Measurements from ENCODE around the gene BFSP1. TPM values are rescaled to one million over a fixed set of nuclear protein-coding genes. Genes with fewer than 3 reads are reported as not detected.

Gene BFSP1
- total RNA-seq, 1 experiment from 2014 or later: 3.9 TPM

DNA sequence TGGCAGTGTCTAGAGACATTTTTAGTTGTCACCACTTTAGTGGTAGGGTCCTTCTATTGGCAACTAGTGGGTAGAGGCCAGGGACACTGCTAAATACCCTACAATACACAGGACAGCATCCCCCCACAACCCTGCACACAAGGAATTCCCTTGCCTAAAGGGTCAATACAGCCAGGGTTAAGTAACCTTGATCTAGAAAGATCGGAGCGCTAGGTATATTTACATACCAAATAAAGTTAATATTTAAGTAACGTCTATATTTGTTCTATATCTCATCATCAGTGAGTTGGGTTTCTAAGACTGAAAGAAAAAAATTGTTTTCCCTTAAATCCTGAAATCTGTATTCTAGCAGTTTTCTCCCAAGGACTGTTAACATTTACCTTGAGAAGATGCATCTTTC is 16.1 kb downstream of the BFSP1 start:
- intact Hi-C loops (cut with micrococcal nuclease): no loop called here
- Mint-ChIP-seq H3K27me3 (ENCODE audit: insufficient read depth, unreplicated experiment) (no peaks in the 10 kb centered on the region), H3K4me3 (ENCODE audit: unreplicated experiment) (no peak overlapping the region), H3K27ac (ENCODE audit: low read depth, unreplicated experiment) (no peak overlapping the region), H3K36me3 (ENCODE audit: insufficient read depth, unreplicated experiment) (no peaks in the 10 kb centered on the region), H3K4me1 (ENCODE audit: insufficient read depth, unreplicated experiment) (no peaks in the 10 kb centered on the region), H3K9me3 (ENCODE audit: unreplicated experiment) (no peaks in the 10 kb centered on the region)
- CTCF ChIA-PET: interaction anchor here (0.6 to 3.1 kb wide), 4 partner anchors 10 to 26 kb away, joined by 3 to 22 read pairs (median 3); partner anchors contain the start of gene BFSP1
- no TSS peak for BruUV-seq (replicated peaks)
- POLR2A ChIA-PET: no interaction called here
- no peak for DNase-seq (ENCODE audit: unreplicated experiment)
- TF ChIP-seq, protein P1, sequence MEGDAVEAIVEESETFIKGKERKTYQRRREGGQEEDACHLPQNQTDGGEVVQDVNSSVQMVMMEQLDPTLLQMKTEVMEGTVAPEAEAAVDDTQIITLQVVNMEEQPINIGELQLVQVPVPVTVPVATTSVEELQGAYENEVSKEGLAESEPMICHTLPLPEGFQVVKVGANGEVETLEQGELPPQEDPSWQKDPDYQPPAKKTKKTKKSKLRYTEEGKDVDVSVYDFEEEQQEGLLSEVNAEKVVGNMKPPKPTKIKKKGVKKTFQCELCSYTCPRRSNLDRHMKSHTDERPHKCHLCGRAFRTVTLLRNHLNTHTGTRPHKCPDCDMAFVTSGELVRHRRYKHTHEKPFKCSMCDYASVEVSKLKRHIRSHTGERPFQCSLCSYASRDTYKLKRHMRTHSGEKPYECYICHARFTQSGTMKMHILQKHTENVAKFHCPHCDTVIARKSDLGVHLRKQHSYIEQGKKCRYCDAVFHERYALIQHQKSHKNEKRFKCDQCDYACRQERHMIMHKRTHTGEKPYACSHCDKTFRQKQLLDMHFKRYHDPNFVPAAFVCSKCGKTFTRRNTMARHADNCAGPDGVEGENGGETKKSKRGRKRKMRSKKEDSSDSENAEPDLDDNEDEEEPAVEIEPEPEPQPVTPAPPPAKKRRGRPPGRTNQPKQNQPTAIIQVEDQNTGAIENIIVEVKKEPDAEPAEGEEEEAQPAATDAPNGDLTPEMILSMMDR (IDR thresholded peaks at IDR 0.05; ENCODE audit: unreplicated experiment): no peak

DNA sequence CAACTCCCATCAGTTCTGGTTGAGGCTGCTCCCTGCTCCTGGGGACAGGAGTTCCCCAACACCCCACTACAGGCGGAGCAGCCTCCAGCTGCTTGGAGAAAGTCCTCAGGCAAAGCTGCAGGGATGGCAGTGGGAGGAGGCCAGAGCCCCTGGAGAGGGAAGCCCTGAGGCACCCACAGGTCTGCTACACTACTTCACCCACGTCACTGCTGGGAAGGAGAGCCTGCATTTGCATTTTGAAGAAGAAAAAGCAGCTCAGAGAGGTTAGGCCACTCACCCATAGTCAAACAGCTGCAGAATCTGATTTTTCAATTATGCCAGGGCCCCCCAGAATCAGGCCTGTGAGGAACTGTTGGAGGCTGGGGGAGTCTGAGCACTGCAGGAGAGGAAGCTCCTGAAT is 17.2 kb downstream of the BFSP1 start:
- no peaks in the 10 kb centered on the region for H3K27me3 Mint-ChIP-seq (ENCODE audit: insufficient read depth, unreplicated experiment)
- CTCF ChIA-PET: interaction anchor here (0.8 to 3.1 kb wide), 8 partner anchors 9 to 710 kb away, joined by 3 to 22 read pairs (median 4); no protein-coding TSS in a partner anchor
- no peak for DNase-seq (ENCODE audit: unreplicated experiment)
- H3K9me3 Mint-ChIP-seq (ENCODE audit: unreplicated experiment): no peaks in the 10 kb centered on the region
- TF ChIP-seq, protein P1 (IDR thresholded peaks at IDR 0.05; ENCODE audit: unreplicated experiment): no peak
- intact Hi-C loops (cut with micrococcal nuclease): no loop called here
- H3K4me1 Mint-ChIP-seq (ENCODE audit: insufficient read depth, unreplicated experiment): no peaks in the 10 kb centered on the region
- no TSS peak for BruUV-seq (replicated peaks)
- H3K27ac Mint-ChIP-seq (ENCODE audit: low read depth, unreplicated experiment): no peak overlapping the region
- POLR2A ChIA-PET: interaction anchor here (1.0 to 1.9 kb wide), 2 partner anchors 11 to 142 kb away, joined by 3 to 9 read pairs; no protein-coding TSS in a partner anchor
- no peaks in the 10 kb centered on the region for H3K36me3 Mint-ChIP-seq (ENCODE audit: insufficient read depth, unreplicated experiment)
- H3K4me3 Mint-ChIP-seq (ENCODE audit: unreplicated experiment): no peak overlapping the region

DNA sequence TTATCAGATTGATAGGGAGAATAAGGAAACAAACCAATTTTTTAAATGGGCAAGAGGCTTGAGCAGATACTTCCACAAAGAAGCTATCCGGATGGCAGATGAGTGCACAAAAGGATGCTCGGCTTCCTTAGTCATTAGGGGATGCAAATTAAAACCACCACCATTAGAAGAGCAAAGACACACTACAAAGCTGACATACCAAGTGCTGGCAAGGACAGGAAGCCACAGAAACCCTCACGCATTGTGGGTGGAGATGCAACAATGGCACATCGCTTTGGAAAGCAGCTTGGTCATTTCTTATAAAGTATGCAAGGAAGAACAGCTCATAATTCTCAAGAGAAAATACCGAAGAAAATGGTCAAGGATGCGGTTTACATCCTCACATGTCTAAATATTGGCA is 19.8 kb downstream of the BFSP1 start:
- no TSS peak for BruUV-seq (replicated peaks)
- POLR2A ChIA-PET: interaction anchor here (0.6 to 1.1 kb wide), 3 partner anchors 13 to 85 kb away, joined by 3 read pairs; no protein-coding TSS in a partner anchor
- H3K27ac Mint-ChIP-seq (ENCODE audit: low read depth, unreplicated experiment): no peak overlapping the region
- no peaks in the 10 kb centered on the region for H3K36me3 Mint-ChIP-seq (ENCODE audit: insufficient read depth, unreplicated experiment)
- H3K27me3 Mint-ChIP-seq (ENCODE audit: insufficient read depth, unreplicated experiment): no peaks in the 10 kb centered on the region
- no peaks in the 10 kb centered on the region for H3K9me3 Mint-ChIP-seq (ENCODE audit: unreplicated experiment)
- no peak for DNase-seq (ENCODE audit: unreplicated experiment)
- no peak overlapping the region for H3K4me3 Mint-ChIP-seq (ENCODE audit: unreplicated experiment)
- peaks cover under 1% of the 10 kb centered on the region for H3K4me1 Mint-ChIP-seq (ENCODE audit: insufficient read depth, unreplicated experiment)
- TF ChIP-seq, protein P1 (IDR thresholded peaks at IDR 0.05; ENCODE audit: unreplicated experiment): no peak
- intact Hi-C loops (cut with micrococcal nuclease): no loop called here
- CTCF ChIA-PET: interaction anchor here (0.6 to 0.9 kb wide), 4 partner anchors 23 to 736 kb away, joined by 3 to 5 read pairs (median 3); no protein-coding TSS in a partner anchor

DNA sequence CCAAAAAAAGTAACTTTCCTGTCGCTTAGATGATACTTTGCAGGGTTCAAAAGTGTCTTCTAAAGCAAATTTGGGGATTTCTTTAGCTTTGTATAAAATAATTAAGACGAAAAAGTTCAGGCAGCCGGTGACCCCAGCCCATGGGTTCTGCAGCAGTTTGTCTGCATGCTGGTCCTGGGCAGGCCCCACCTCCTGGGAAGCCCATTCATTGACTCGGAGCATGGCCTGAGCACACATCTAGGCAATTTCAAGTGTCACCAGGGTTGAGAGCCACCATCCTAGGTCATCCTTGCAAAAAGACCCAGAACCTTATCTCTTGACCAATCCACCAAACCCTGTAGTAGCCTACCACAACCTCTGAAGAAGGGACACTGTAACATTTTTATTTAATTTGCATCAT is 20.6 kb downstream of the BFSP1 start:
- Mint-ChIP-seq H3K27ac (ENCODE audit: low read depth, unreplicated experiment) (no peak overlapping the region), H3K36me3 (ENCODE audit: insufficient read depth, unreplicated experiment) (no peaks in the 10 kb centered on the region), H3K4me1 (ENCODE audit: insufficient read depth, unreplicated experiment) (peaks cover 9% of the 10 kb centered on the region), H3K9me3 (ENCODE audit: unreplicated experiment) (no peaks in the 10 kb centered on the region), H3K4me3 (ENCODE audit: unreplicated experiment) (no peak overlapping the region), H3K27me3 (ENCODE audit: insufficient read depth, unreplicated experiment) (no peaks in the 10 kb centered on the region)
- ChIA-PET POLR2A (interaction anchor here (0.6 kb wide), 1 partner anchor 12 kb away, joined by 3 read pairs; no protein-coding TSS in a partner anchor), CTCF (interaction anchor here (0.5 to 0.7 kb wide), 2 partner anchors 24 to 107 kb away, joined by 3 read pairs; no protein-coding TSS in a partner anchor)
- BruUV-seq (replicated peaks): no TSS peak
- DNase-seq (ENCODE audit: unreplicated experiment): no peak
- intact Hi-C loops (cut with micrococcal nuclease): no loop called here
- TF ChIP-seq, protein P1 (IDR thresholded peaks at IDR 0.05; ENCODE audit: unreplicated experiment): no peak

Measured in MCF 10A (cell line).